Prostate gland (tissue), 2 donors: ENCODE data around the gene BRDT.

ENCODE experiments used
- CTCF ChIP-seq, 4 experiments: fragments of 200-600 bp in 2 of 4; fragments of 450-650 bp in 2 of 4; sonication (generic) in 2 of 4; IDR thresholded peaks; 1 replicate in 3 of 4; 2 replicates in 1 of 4; pipeline ENCODE4 v1.5.1; 2016 to 2019; ENCODE audit warnings: antibody characterized with exemption in 4 of 4, mild to moderate bottlenecking in 2 of 4, moderate library complexity in 2 of 4
- POLR2A ChIP-seq: fragments of 450-650 bp; IDR thresholded peaks from one replicate; pipeline ENCODE4 v1.6.1; 2016; ENCODE audit warnings: antibody characterized with exemption, mild to moderate bottlenecking

GRCh38 chr1:91958926-91959325, 9.7 kb downstream of the BRDT start:
- TF ChIP-seq CTCF (IDR thresholded peaks at IDR 0.05) (no peak), POLR2A (no peak)
